Activated T-helper 17 cell treated with anti-CD3 and anti-CD28 coated beads, Interleukin-2, amount 50 U/mL, for 72 hours (primary cell): ENCODE data around the gene IL17RB. TPM values are rescaled to one million over a fixed set of nuclear protein-coding genes. Genes with fewer than 3 reads are reported as not detected.

Source experiments
- ATAC-seq: fragments of 150-1000 bp; cut with Tn5 transposase; replicated peaks from 2 replicates; pipeline ENCODE4 v1.10.0; 2021; ENCODE audit warnings: mild to moderate bottlenecking, moderate library complexity
- H3K27ac Mint-ChIP-seq: one replicate; pipeline ENCODE4 v1.8.0; 2022; ENCODE audit warnings: mixed read lengths
- H3K27me3 Mint-ChIP-seq: one replicate; pipeline ENCODE4 v1.8.0; 2022; ENCODE audit warnings: mixed read lengths
- H3K36me3 Mint-ChIP-seq: one replicate; pipeline ENCODE4 v1.8.0; 2022; ENCODE audit warnings: low read depth, mild to moderate bottlenecking, mixed read lengths
- H3K4me1 Mint-ChIP-seq: one replicate; pipeline ENCODE4 v1.8.0; 2022; ENCODE audit warnings: mixed read lengths
- H3K4me3 Mint-ChIP-seq: one replicate; pipeline ENCODE4 v1.8.0; 2022; ENCODE audit warnings: mild to moderate bottlenecking, mixed read lengths
- H3K9me3 Mint-ChIP-seq: one replicate; pipeline ENCODE4 v1.8.0; 2022; ENCODE audit warnings: mixed read lengths
- total RNA-seq, 2 donors: library from RNA; stranded (reverse); gene quantifications; one replicate each; pipeline ENCODE4 v1.2.3, GENCODE V29; 2022

The IL17RB gene
- total RNA-seq, 2 donors from 2014 or later = 1.8 to 2.6 TPM

- peaks cover 79% of the 10 kb centered on the region for H3K36me3 Mint-ChIP-seq
- peaks cover 26% of the 10 kb centered on the region for H3K4me1 Mint-ChIP-seq
- H3K9me3 Mint-ChIP-seq = peaks cover 8% of the 10 kb centered on the region
- no peak overlapping the region for H3K4me3 Mint-ChIP-seq
- no peak for ATAC-seq
- no peaks in the 10 kb centered on the region for H3K27me3 Mint-ChIP-seq
- H3K27ac Mint-ChIP-seq = no peak overlapping the region
Measured at GRCh38 chr3:53888232-53888631, 41.9 kb downstream of the IL17RB start.

DNA sequence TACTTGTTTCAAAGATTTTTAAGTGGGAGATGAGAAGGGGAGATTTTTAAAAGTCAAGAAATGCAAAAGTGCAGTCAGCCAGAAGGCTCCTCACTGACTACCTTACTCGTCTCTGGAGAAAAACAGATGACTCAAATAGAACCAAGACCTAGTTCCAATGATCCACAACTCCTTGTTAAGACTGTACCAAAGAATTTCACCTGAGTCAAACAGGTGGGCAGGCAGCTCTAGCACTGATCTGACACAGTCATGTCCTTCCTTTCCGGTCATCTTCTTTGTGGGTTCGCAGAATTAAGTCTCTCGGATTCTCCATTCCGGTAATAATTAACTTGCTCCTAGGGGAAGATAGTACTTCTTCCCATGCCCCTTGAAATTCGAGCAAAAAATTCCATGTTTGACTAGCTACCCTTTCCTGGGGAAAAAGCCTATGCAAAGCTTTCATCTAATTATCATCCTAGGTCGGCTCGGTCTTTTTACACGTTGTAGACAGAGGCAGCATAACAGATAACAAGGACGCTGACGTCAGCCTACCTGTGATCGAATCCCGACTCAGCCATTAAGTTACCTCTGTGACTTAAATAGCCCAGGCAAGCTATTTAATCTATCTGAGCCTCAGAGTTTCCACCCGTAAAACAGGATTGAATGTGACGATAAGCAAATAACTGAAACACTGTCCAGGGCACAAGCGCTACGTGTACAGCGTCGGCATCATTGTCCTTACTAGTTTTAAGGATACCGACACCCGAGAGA lies 44.5 kb downstream of the IL17RB start:
- ATAC-seq = peak; percentile 24
- H3K36me3 Mint-ChIP-seq = peaks cover 52% of the 10 kb centered on the region

DNA sequence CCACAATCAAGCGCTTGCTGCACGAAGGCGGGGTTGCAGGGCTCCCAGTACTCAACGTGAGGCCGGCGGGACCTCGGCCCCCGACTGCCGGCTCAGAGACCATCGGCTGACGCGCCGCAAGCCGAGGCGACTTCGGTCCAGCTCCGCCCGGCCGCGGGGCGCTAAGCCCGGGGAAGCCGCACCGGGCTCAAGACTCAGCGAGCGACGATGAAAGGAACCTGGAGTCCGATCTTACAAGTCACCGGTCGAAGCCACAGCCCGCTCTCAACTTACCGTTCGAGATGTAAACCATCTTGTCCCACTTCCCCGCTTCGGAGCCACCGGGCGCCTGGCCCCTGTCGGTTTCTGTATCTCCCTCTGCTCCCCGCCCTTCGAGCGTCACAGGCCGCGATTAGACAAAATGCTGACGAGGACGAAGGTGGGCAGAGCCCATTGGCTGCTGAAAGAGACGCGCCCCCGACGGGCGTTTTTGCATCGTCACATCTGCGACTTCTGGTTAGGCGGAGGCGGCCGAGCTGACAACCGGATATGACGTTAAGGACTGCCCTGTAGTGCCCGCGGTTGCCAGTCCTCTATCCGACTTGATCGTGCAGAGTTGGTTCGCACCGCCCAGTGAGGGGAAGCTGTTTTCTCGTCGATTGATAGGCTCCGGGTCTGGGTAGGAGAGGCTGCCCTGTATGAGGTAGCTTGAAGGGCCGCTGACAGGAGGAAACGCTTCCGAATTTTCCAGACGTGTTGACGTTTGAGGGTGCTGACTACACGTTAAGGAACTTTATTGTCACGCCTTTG lies 45.3 kb downstream of the IL17RB start, which contains the start of gene SELENOK:
TSS of gene SELENOK (minus strand) at position 363 of the 789 bp plus-strand sequence.
- Mint-ChIP-seq H3K9me3 (peaks cover 10% of the 10 kb centered on the region), H3K27me3 (peaks cover 7% of the 10 kb centered on the region), H3K27ac (peak within 1 kb of the TSS; percentile 95), H3K4me1 (peaks cover 29% of the 10 kb centered on the region), H3K4me3 (peak within 1 kb of the TSS; percentile 96), H3K36me3 (peaks cover 44% of the 10 kb centered on the region)
- peak; percentile 97 for ATAC-seq

More for the DNA sequence above, 44.5 kb downstream of the IL17RB start:
- H3K9me3 Mint-ChIP-seq = peaks cover 10% of the 10 kb centered on the region
- peaks cover 3% of the 10 kb centered on the region for H3K27me3 Mint-ChIP-seq
- H3K27ac Mint-ChIP-seq = peak overlapping the region; percentile 95
- peak overlapping the region; percentile 96 for H3K4me3 Mint-ChIP-seq
- H3K4me1 Mint-ChIP-seq = peaks cover 29% of the 10 kb centered on the region

DNA sequence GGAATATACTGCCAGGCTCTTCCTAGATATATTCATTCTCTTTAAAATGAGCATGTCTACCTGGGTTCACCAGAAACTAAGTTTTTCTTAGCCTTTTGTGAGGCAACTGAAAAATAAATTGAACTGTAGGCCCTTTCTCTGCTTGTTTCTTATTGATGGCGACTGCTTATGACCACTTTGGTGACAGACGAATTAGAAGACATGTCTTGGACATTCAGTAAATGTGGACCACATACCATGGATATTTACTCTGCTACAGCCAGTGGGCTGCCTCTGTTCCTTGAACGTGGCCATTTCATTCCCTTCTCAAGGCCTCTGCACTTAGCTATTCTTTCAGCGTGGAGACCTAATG lies 45.9 kb downstream of the IL17RB start:
- H3K36me3 Mint-ChIP-seq = peaks cover 39% of the 10 kb centered on the region
- peak overlapping the region; percentile 96 for H3K4me3 Mint-ChIP-seq
- ATAC-seq = no peak
- peaks cover 12% of the 10 kb centered on the region for H3K27me3 Mint-ChIP-seq
- peak overlapping the region; percentile 95 for H3K27ac Mint-ChIP-seq
- H3K4me1 Mint-ChIP-seq = peaks cover 29% of the 10 kb centered on the region
- H3K9me3 Mint-ChIP-seq = peaks cover 10% of the 10 kb centered on the region

GRCh38 chr3:53899750-53900149 lies 53.4 kb downstream of the IL17RB start:
- no peak for ATAC-seq
- no peaks in the 10 kb centered on the region for H3K4me1 Mint-ChIP-seq
- no peak overlapping the region for H3K27ac Mint-ChIP-seq
- H3K4me3 Mint-ChIP-seq = no peak overlapping the region
- peaks cover 31% of the 10 kb centered on the region for H3K27me3 Mint-ChIP-seq
- no peaks in the 10 kb centered on the region for H3K36me3 Mint-ChIP-seq
- H3K9me3 Mint-ChIP-seq = no peaks in the 10 kb centered on the region

GRCh38 chr3:53900666-53901331 lies 54.4 kb downstream of the IL17RB start:
- H3K27me3 Mint-ChIP-seq = peaks cover 37% of the 10 kb centered on the region
- H3K4me1 Mint-ChIP-seq = no peaks in the 10 kb centered on the region
- no peaks in the 10 kb centered on the region for H3K9me3 Mint-ChIP-seq
- no peak overlapping the region for H3K27ac Mint-ChIP-seq
- no peak overlapping the region for H3K4me3 Mint-ChIP-seq
- H3K36me3 Mint-ChIP-seq = no peaks in the 10 kb centered on the region
- ATAC-seq = no peak

- ATAC-seq = no peak
- peaks cover 39% of the 10 kb centered on the region for H3K27me3 Mint-ChIP-seq
- no peaks in the 10 kb centered on the region for H3K4me1 Mint-ChIP-seq
- H3K36me3 Mint-ChIP-seq = no peaks in the 10 kb centered on the region
- H3K27ac Mint-ChIP-seq = no peak overlapping the region
- no peak overlapping the region for H3K4me3 Mint-ChIP-seq
- H3K9me3 Mint-ChIP-seq = no peaks in the 10 kb centered on the region
Measured at GRCh38 chr3:53902067-53902466, 55.7 kb downstream of the IL17RB start.

DNA sequence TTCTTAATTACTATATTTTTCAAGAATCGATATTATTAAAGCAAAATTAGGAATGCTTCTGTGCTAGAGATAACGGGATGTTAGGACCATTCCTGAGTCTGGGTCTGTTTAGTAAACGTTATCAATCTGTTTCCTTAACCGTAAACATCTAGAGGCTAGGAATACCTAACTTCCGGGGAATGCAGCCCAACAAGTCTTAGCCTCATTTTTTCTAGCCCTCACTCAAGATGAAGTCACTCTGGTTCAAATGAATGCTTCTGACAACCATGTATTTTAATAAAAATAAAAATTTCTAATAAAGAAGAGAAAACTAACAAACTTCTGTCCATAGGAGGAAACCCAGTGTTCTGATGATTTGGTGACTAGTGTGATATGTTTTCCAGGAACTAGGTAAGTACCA lies 56.3 kb downstream of the IL17RB start:
- Mint-ChIP-seq H3K4me1 (no peaks in the 10 kb centered on the region), H3K36me3 (no peaks in the 10 kb centered on the region), H3K9me3 (no peaks in the 10 kb centered on the region), H3K27me3 (peaks cover 40% of the 10 kb centered on the region), H3K27ac (no peak overlapping the region), H3K4me3 (no peak overlapping the region)
- no peak for ATAC-seq

DNA sequence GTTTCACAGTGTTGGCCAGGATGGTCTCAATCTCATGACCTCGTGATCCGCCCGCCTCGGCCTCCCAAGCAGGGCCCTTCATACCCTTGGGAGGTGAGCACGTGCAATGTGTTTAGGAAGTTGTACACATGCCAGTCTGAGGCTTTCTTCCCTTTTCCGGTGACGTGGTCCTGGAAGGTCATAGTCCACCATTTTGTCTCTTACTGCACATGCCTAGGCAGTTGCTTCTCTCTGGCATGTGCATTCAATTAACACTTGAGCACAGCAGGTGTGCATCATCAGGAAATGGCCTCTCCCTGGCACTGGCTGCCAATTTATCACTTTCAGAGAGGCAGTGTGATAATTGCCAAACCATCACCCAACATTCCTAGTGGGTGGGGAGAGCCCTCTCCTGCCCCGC lies 67.0 kb downstream of the IL17RB start:
- Mint-ChIP-seq H3K36me3 (no peaks in the 10 kb centered on the region), H3K4me1 (no peaks in the 10 kb centered on the region), H3K27ac (no peak overlapping the region), H3K4me3 (no peak overlapping the region), H3K9me3 (no peaks in the 10 kb centered on the region), H3K27me3 (peaks cover 48% of the 10 kb centered on the region)
- ATAC-seq = no peak

Other genes starting within 250 kb of the IL17RB start
- gene CHDH, start 149 bp upstream of the IL17RB start, total RNA-seq = 1 to 10 TPM; 1.1 TPM
- gene ACTR8, start 35.6 kb downstream of the IL17RB start, total RNA-seq = 10 to 100 TPM; 26.6 to 30.8 TPM
- gene SELENOK, start 45.3 kb downstream of the IL17RB start, total RNA-seq = 10 to 100 TPM; 37.0 to 55.9 TPM